ENCODE results near the gene HLA-F. TPM values are rescaled to one million over a fixed set of nuclear protein-coding genes. Genes with fewer than 3 reads are reported as not detected.

The HLA-F gene
- total RNA-seq, 4 donors from 2014 or later: 8.7 to 56.1 (median 31.0) TPM

GRCh38 chr6:29737707-29738630, 14.7 kb downstream of the HLA-F start:
- no peak overlapping the region for H3K27ac ChIP-seq
- DNase-seq: no peak
- no peaks in the 10 kb centered on the region for H3K9me3 ChIP-seq
- H3K4me1 ChIP-seq: no peaks in the 10 kb centered on the region
- intact Hi-C loops (cut with DNase I): no loop called here
- H3K4me3 ChIP-seq: no peak overlapping the region
- no peak for TF ChIP-seq POLR2A (IDR thresholded peaks at IDR 0.05)
- TF ChIP-seq CTCF (IDR thresholded peaks at IDR 0.05): peak in 5 of 6 experiments; percentile 56 to 83 (median 71)
- H3K27me3 ChIP-seq: no peaks in the 10 kb centered on the region
- 42 to 63% methylated on average over 5 to 9 of the region's 9 CpGs for WGBS, 2 donors
- no peaks in the 10 kb centered on the region for H3K36me3 ChIP-seq

- no peak overlapping the region for H3K27ac ChIP-seq
- no peaks in the 10 kb centered on the region for H3K9me3 ChIP-seq
- no peak overlapping the region for H3K4me3 ChIP-seq
- no peak for DNase-seq
- H3K36me3 ChIP-seq: peaks cover 0 to 3% (median 0%) of the 10 kb centered on the region in 3 donors
- 29 to 43% methylated on average over 4 of the region's 4 CpGs for WGBS, 2 donors
- intact Hi-C loops (cut with DNase I): no loop called here
- TF ChIP-seq CTCF (IDR thresholded peaks at IDR 0.05) (no peak), POLR2A (IDR thresholded peaks at IDR 0.05) (no peak)
- no peaks in the 10 kb centered on the region for H3K4me1 ChIP-seq
- H3K27me3 ChIP-seq: no peaks in the 10 kb centered on the region
Measured at GRCh38 chr6:29739136-29739881, 16.1 kb downstream of the HLA-F start.

GRCh38 chr6:29739882-29740261, 16.6 kb downstream of the HLA-F start:
- WGBS, 2 donors: 81 to 100% methylated on average over 1 of the region's 1 CpG
- H3K4me3 ChIP-seq: no peak overlapping the region
- H3K36me3 ChIP-seq: peaks cover 0 to 9% (median 0%) of the 10 kb centered on the region in 3 donors
- intact Hi-C loops (cut with DNase I): loop anchor here (10.0 kb wide), 1 partner anchor 95 kb away; no protein-coding TSS in a partner anchor
- TF ChIP-seq POLR2A (IDR thresholded peaks at IDR 0.05): no peak
- TF ChIP-seq CTCF (IDR thresholded peaks at IDR 0.05): no peak
- DNase-seq: no peak
- H3K9me3 ChIP-seq: no peaks in the 10 kb centered on the region
- H3K27ac ChIP-seq: no peak overlapping the region
- no peaks in the 10 kb centered on the region for H3K27me3 ChIP-seq
- H3K4me1 ChIP-seq: no peaks in the 10 kb centered on the region

GRCh38 chr6:29741592-29741991, 18.4 kb downstream of the HLA-F start:
- no peaks in the 10 kb centered on the region for H3K4me1 ChIP-seq
- H3K27me3 ChIP-seq: no peaks in the 10 kb centered on the region
- 67 to 91% methylated on average over 4 of the region's 4 CpGs for WGBS, 2 donors
- intact Hi-C loops (cut with DNase I): loop anchor here (10.0 kb wide), 1 partner anchor 93 kb away; no protein-coding TSS in a partner anchor
- H3K4me3 ChIP-seq: no peak overlapping the region
- no peak for TF ChIP-seq POLR2A (IDR thresholded peaks at IDR 0.05)
- no peak for TF ChIP-seq CTCF (IDR thresholded peaks at IDR 0.05)
- H3K9me3 ChIP-seq: no peaks in the 10 kb centered on the region
- DNase-seq: no peak
- H3K27ac ChIP-seq: no peak overlapping the region
- peaks cover 0 to 9% (median 0%) of the 10 kb centered on the region in 3 donors for H3K36me3 ChIP-seq

- Histone ChIP-seq H3K36me3 (peaks cover 0 to 9% (median 0%) of the 10 kb centered on the region in 3 donors), H3K4me1 (no peaks in the 10 kb centered on the region), H3K9me3 (no peaks in the 10 kb centered on the region), H3K27ac (no peak overlapping the region), H3K4me3 (no peak overlapping the region), H3K27me3 (no peaks in the 10 kb centered on the region)
- no peak for DNase-seq
- TF ChIP-seq POLR2A (IDR thresholded peaks at IDR 0.05): no peak
- no peak for TF ChIP-seq CTCF (IDR thresholded peaks at IDR 0.05)
- 48 to 66% methylated on average over 2 to 3 of the region's 4 CpGs for WGBS, 2 donors
- intact Hi-C loops (cut with DNase I): loop anchor here (10.0 kb wide), 1 partner anchor 93 kb away; no protein-coding TSS in a partner anchor
Measured at GRCh38 chr6:29742127-29742526, 18.9 kb downstream of the HLA-F start.

Data from esophagus squamous epithelium (tissue), 5 donors.